GM12873 (cell line): ENCODE data around the gene BCL7C.

Experiments
- TF ChIP-seq, protein P1 (sequence below): IDR thresholded peaks from 2 replicates; pipeline ENCODE4 v1.5.1; 2012; ENCODE audit warnings: low read depth, mild to moderate bottlenecking, moderate library complexity, low read length, control low read depth; ENCODE audit not compliant: insufficient read depth; ENCODE audit errors: missing control alignments

The BCL7C gene

GRCh38 chr16:30882429-30883310, 11.2 kb downstream of the BCL7C start:
- TF ChIP-seq, protein P1, sequence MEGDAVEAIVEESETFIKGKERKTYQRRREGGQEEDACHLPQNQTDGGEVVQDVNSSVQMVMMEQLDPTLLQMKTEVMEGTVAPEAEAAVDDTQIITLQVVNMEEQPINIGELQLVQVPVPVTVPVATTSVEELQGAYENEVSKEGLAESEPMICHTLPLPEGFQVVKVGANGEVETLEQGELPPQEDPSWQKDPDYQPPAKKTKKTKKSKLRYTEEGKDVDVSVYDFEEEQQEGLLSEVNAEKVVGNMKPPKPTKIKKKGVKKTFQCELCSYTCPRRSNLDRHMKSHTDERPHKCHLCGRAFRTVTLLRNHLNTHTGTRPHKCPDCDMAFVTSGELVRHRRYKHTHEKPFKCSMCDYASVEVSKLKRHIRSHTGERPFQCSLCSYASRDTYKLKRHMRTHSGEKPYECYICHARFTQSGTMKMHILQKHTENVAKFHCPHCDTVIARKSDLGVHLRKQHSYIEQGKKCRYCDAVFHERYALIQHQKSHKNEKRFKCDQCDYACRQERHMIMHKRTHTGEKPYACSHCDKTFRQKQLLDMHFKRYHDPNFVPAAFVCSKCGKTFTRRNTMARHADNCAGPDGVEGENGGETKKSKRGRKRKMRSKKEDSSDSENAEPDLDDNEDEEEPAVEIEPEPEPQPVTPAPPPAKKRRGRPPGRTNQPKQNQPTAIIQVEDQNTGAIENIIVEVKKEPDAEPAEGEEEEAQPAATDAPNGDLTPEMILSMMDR: no peak

DNA sequence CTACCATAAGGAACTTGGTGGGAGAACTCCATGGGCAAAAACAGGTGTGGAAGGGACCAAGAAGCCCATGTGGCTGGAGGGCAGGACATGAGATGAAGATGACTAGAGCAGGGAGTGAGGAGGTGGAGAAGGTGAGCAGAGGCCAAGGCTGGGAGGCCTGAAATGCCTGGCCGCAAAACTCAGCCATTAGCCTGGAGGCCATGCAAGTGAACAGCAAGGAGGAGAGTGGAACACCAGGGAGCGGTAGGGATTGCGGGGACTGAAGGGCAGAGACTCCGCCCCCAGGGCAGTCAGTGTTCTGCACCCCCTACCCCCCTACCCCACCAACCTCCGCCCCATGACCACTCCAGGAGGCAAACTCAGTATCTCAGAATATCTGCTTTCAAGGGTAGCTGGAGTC, 17.0 kb downstream of the BCL7C start:
- TF ChIP-seq, protein P1: no peak

DNA sequence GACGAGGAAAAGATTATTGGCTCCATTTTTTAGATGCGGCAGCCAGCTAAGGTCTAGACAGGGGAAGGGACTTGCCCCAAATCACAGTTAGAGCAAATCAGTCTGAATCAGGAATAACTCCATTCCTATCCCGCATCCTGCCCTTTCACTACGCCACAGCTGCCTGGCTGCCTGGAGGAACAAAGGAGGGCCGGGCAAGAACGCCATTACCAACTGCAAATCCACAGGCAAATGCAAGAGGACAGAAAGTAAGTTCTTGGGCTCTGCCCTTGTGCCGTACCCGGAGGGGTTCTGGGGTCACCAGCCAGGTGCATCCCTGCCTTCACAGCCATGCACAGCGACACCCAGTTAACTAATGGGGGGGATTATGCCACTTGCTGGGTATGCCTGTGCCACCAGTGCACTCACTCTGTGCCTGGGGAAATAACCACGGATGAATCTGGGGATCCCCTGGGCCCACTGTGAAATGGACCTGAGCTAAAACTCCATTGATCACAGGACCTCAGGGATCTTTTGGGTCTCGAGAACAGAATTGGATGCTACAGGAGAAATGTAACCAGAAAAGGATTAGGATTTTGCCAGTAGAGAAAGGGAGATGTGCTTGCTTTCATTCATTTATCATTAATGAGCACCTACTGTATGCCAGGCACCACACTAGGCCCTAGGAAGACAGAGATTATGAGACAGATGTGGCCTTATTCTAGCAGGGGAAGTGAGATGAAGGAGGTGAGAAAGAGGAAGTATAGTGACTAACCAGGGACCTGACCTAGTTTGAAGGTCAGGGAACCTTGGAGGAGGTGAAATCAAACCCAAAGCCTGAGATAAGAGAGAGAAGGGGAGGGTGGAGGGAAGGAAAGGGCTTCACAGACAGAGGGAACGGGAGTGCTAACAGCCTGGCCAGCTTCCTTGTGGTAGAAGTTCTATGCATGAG, 17.7 kb downstream of the BCL7C start:
- TF ChIP-seq, protein P1: no peak

- TF ChIP-seq, protein P1: no peak
Observed at GRCh38 chr16:30874821-30875717, 18.8 kb downstream of the BCL7C start.

DNA sequence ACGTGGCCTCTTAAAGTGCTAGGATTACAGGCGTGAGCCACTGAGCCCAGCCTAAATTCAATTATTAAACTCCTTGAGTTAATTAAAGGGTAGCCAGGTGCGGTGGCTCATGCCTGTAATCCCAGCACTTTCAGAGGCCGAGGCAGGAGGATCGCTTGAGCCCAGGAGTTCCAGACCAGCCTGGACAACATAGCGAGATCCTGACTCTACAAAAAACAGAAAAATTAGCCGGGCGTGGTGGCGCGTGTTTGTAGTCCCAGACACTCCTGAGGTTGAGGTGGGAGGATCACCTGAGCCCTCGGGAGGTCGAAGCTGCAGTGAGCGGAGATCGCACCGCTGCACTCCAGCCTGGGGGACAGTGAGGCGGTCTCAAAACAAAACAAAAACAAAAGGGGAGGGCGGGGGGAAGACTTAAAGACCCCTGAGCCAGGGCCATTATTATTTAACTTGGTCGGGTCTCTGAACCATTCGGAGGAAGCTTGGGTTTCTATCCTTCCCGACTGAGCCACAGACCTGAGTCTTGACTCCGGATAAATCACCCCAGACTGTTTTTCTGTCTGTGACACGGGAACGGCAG, 19.5 kb downstream of the BCL7C start:
- TF ChIP-seq, protein P1: no peak

DNA sequence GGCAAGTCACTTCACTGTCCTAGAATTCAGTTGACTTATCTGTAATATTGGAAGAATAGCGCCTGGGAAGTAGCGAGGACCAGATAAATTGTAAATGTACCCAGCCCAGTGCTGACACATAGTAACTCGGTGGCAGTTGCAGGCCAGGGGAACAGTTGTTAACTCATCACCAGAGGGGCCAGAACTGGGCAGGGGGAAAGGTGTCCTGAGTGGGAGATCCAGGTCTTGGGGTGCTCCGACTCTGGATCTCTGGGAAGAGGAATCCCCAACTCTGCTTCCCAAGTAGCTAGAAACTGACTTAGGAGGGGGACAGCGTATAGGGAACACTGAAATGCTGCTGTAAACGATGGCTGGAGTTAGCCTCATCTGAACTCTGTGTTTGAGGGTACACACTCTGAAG, 23.0 kb downstream of the BCL7C start:
- TF ChIP-seq, protein P1: no peak
